HFF-Myc (cell line): ENCODE results near the gene JAK3.
"Not testable (repeated sequence)": the region's sequence is repeated elsewhere in the genome, so short reads cannot be mapped to it uniquely, and the experiment has no call there.

Source experiments
- DNase-seq: peaks from one replicate; pipeline ENCODE4 v3.0.0-alpha.2; 2011; ENCODE audit warnings: low read depth; ENCODE audit errors: extremely low read depth
- H3K4me3 ChIP-seq: replicated peaks from 2 replicates; pipeline ENCODE4 v1.5.1; 2011; ENCODE audit warnings: low read depth, mild to moderate bottlenecking, control low read depth, low read length
- CTCF ChIP-seq: IDR thresholded peaks from 2 replicates; pipeline ENCODE4 v1.5.1; 2012; ENCODE audit warnings: mild to moderate bottlenecking, low read depth, low read length, control low read depth; ENCODE audit errors: missing control alignments

JAK3 gene

GRCh38 chr19:17787274-17787913 lies 60.4 kb downstream of the JAK3 start:
- no peak overlapping the region for H3K4me3 ChIP-seq

GRCh38 chr19:17784201-17785008 lies 63.4 kb downstream of the JAK3 start:
- peak; percentile 87 for TF ChIP-seq CTCF
- no peak overlapping the region for H3K4me3 ChIP-seq
- no peak for DNase-seq

More at GRCh38 chr19:17787274-17787913, 60.4 kb downstream of the JAK3 start:
- no peak for TF ChIP-seq CTCF
- DNase-seq, result no peak

- DNase-seq, H3K4me3 ChIP-seq: not testable (repeated sequence)
Measured at GRCh38 chr19:17783721-17784120, 64.1 kb downstream of the JAK3 start.

- TF ChIP-seq CTCF, result no peak
- no peak overlapping the region for H3K4me3 ChIP-seq
- no peak for DNase-seq
Measured at GRCh38 chr19:17780781-17781180, 67.0 kb downstream of the JAK3 start.

GRCh38 chr19:17778968-17779929 lies 68.5 kb downstream of the JAK3 start:
- DNase-seq, result no peak
- TF ChIP-seq CTCF, result no peak
- H3K4me3 ChIP-seq, result peak overlapping the region; percentile 24

- peak overlapping the region; percentile 24 for H3K4me3 ChIP-seq
- no peak for DNase-seq
- no peak for TF ChIP-seq CTCF
Measured at GRCh38 chr19:17778251-17778967, 69.4 kb downstream of the JAK3 start.

- H3K4me3 ChIP-seq, DNase-seq: not testable (repeated sequence)
Measured at GRCh38 chr19:17777840-17778239, 69.9 kb downstream of the JAK3 start.
